HepG2 (cell line): ENCODE results near the gene PEMT. TPM values are rescaled to one million over a fixed set of nuclear protein-coding genes. Genes with fewer than 3 reads are reported as not detected.
A peak's percentile ranks its signal among the peaks of the same experiment; 100 is the strongest.

Experiments
- ARHGAP35 ChIP-seq: sonication (generic); formaldehyde crosslinking; IDR thresholded peaks from 2 replicates; pipeline ENCODE4 v1.9.0; 2022; ENCODE audit warnings: mild to moderate bottlenecking, inconsistent platforms, moderate library complexity, missing genetic modification reagents, borderline replicate concordance
- GABPA ChIP-seq, 2 experiments: IDR thresholded peaks; 2 replicates each; pipeline ENCODE4 v1.6.1; 2011 to 2016; ENCODE audit warnings: low read depth in 2 of 2, low read length in 1 of 2, missing biosample characterization in 1 of 2, missing genetic modification characterization in 1 of 2
- GATAD2A ChIP-seq: IDR thresholded peaks from 2 replicates; pipeline ENCODE4 v1.6.1; 2016
- HDAC6 ChIP-seq: fragments of 200-600 bp; sonication (generic); IDR thresholded peaks from 2 replicates; pipeline ENCODE4 v1.7.0; 2017; ENCODE audit warnings: mild to moderate bottlenecking, antibody characterized with exemption, low read length, low read depth
- HMGXB3 ChIP-seq: sonication (generic); formaldehyde crosslinking; IDR thresholded peaks from 2 replicates; pipeline ENCODE4 v1.4.0; 2020; ENCODE audit warnings: missing genetic modification reagents, borderline replicate concordance
- JUN ChIP-seq: sonication (generic); formaldehyde crosslinking; IDR thresholded peaks from 2 replicates; pipeline ENCODE4 v1.4.0; 2020; ENCODE audit warnings: mild to moderate bottlenecking, missing genetic modification reagents
- KLF12 ChIP-seq: sonication (generic); formaldehyde crosslinking; IDR thresholded peaks from 2 replicates; pipeline ENCODE4 v1.4.0; 2020; ENCODE audit warnings: missing genetic modification reagents, borderline replicate concordance
- MIER3 ChIP-seq: IDR thresholded peaks from 2 replicates; pipeline ENCODE4 v1.6.1; 2016; ENCODE audit warnings: missing compliant biosample characterization, borderline replicate concordance
- MTERF4 ChIP-seq: sonication (generic); formaldehyde crosslinking; IDR thresholded peaks from 2 replicates; pipeline ENCODE4 v1.8.0; 2023; ENCODE audit warnings: mild to moderate bottlenecking, missing genetic modification reagents
- PHF8 ChIP-seq: sonication (generic); formaldehyde crosslinking; IDR thresholded peaks from 2 replicates; pipeline ENCODE4 v1.5.0; 2020; ENCODE audit warnings: missing genetic modification reagents
- PREB ChIP-seq: sonication (generic); formaldehyde crosslinking; IDR thresholded peaks from 2 replicates; pipeline ENCODE4 v1.4.0; 2020; ENCODE audit warnings: missing genetic modification reagents
- STAG1 ChIP-seq: sonication (generic); formaldehyde crosslinking; IDR thresholded peaks from 2 replicates; pipeline ENCODE4 v1.4.0; 2020; ENCODE audit warnings: missing genetic modification reagents
- TRAFD1 ChIP-seq: sonication (generic); formaldehyde crosslinking; IDR thresholded peaks from 2 replicates; pipeline ENCODE4 v1.5.1; 2020; ENCODE audit warnings: missing genetic modification reagents, mild to moderate bottlenecking, borderline replicate concordance
- ZC3H4 ChIP-seq: sonication (generic); formaldehyde crosslinking; IDR thresholded peaks from 2 replicates; pipeline ENCODE4 v1.4.0; 2020; ENCODE audit warnings: missing genetic modification reagents, borderline replicate concordance
- ZNF639 ChIP-seq: conservative IDR thresholded peaks from 2 replicates; pipeline ENCODE4 v1.6.1; 2018; ENCODE audit warnings: missing genetic modification reagents
- ZUFSP ChIP-seq: sonication (generic); formaldehyde crosslinking; IDR thresholded peaks from 2 replicates; pipeline ENCODE4 v1.9.0; 2021; ENCODE audit warnings: missing genetic modification reagents, mild to moderate bottlenecking, borderline replicate concordance
- polyA plus RNA-seq, 8 experiments: library from polyadenylated mRNA; depleted of rRNA in 3 of 8; stranded (reverse) in 7 of 8; unstranded in 1 of 8; fragments of >200 nt; fragmentation: Illumina TruSeq in 4 of 8; extraction: Trizol in 4 of 8; gene quantifications; 2 replicates each; pipeline versions ENCODE4 v1.2.1 to v1.2.3, GENCODE V29; 2011 to 2016; ENCODE audit warnings: low read depth in 4 of 8, missing spikeins in 1 of 8, mixed read lengths in 1 of 8; ENCODE audit not compliant: insufficient read depth in 1 of 8
- total RNA-seq, 5 experiments: library from RNA; depleted of rRNA; stranded (reverse); fragments of >200 nt; fragmentation: Illumina TruSeq; extraction: Trizol; gene quantifications; 2 replicates each; pipeline ENCODE4 v1.2.3, GENCODE V29; 2016; ENCODE audit warnings: low read depth in 1 of 5

Gene PEMT
- total and polyA plus RNA-seq, 2 of the 13 experiments (the other 11 are each of a cell fraction or from before 2014, with no cell fraction given): 31.7 to 43.6 TPM

GRCh38 chr17:17580662-17581470 is 10.6 kb downstream of the PEMT start (continued):
- 0 out of 2 replicates have a peak, but pooled peaks have one; percentile 26 for TF ChIP-seq ZNF639 (CRISPR knock-in tag)
- TF ChIP-seq HDAC6: no peak
- TF ChIP-seq ZUFSP (CRISPR knock-in tag): no peak
- TF ChIP-seq JUN: peak; percentile 65; the same call in 1 of the 2 replicates
- TF ChIP-seq KLF12 (CRISPR knock-in tag): 0 out of 2 replicates have a peak, but pooled peaks have one; percentile 76
- TF ChIP-seq TRAFD1 (CRISPR knock-in tag): no peak; the same call in 1 of the 2 replicates
- no peak for TF ChIP-seq MTERF4 (CRISPR knock-in tag)
- no peak for TF ChIP-seq GABPA (IDR thresholded peaks at IDR 0.05; ENCODE audit: low read depth, low read length)
- peak; percentile 49; the same call in 1 of the 2 replicates for TF ChIP-seq GABPA (CRISPR knock-in tag; IDR thresholded peaks at IDR 0.05; ENCODE audit: low read depth)
- TF ChIP-seq MIER3: peak; percentile 62; the same call in 1 of the 2 replicates
- no peak for TF ChIP-seq ARHGAP35 (CRISPR knock-in tag)
- TF ChIP-seq GATAD2A (CRISPR knock-in tag): peak; percentile 81
- no peak for TF ChIP-seq ZC3H4 (CRISPR knock-in tag)
- TF ChIP-seq HMGXB3 (CRISPR knock-in tag): no peak
- no peak for TF ChIP-seq STAG1 (CRISPR knock-in tag)
- TF ChIP-seq PREB (CRISPR knock-in tag): no peak
- no peak for TF ChIP-seq PHF8 (CRISPR knock-in tag)
